Mammary epithelial cell (primary cell): ENCODE data around the gene STRC.

ENCODE experiments used
- CTCF ChIP-seq, 2 donors: IDR thresholded peaks in 1 of 2; conservative IDR thresholded peaks in 1 of 2; 2 replicates each; pipeline ENCODE4 v1.5.1; 2011 to 2012; ENCODE audit warnings: inconsistent platforms in 2 of 2, low read length in 2 of 2, mild to moderate bottlenecking in 2 of 2, control low read depth in 1 of 2, low read depth in 1 of 2; ENCODE audit not compliant: insufficient read depth in 1 of 2; ENCODE audit errors: extremely low read depth in 1 of 2
- EZH2 ChIP-seq: IDR thresholded peaks from 2 replicates; pipeline ENCODE4 v1.6.1; 2012; ENCODE audit warnings: low read length, inconsistent platforms, borderline replicate concordance

GRCh38 chr15:43552256-43552655, 66.3 kb downstream of the STRC start:
- TF ChIP-seq CTCF (conservative IDR thresholded peaks at IDR 0.05 in 1 of 2, IDR thresholded peaks at IDR 0.05 in 1 of 2; ENCODE audit: extremely low read depth in 1 of 2, insufficient read depth in 1 of 2, low read depth in 1 of 2, low read length in 2 of 2) (no peak), EZH2 (no peak)
